SK-N-SH (cell line): ENCODE measurements around the gene CASKIN2.

Source experiments
- CHD2 ChIP-seq: fragments of 150-350 bp; IDR thresholded peaks from 2 replicates; pipeline ENCODE4 v1.6.1; 2018; ENCODE audit warnings: low read length; ENCODE audit not compliant: partially characterized antibody
- EZH2phosphoT487 ChIP-seq: fragments of 200-600 bp; sonication (generic); IDR thresholded peaks from 2 replicates; pipeline ENCODE4 v1.6.1; 2017; ENCODE audit warnings: low read depth, mixed run types, mild to moderate bottlenecking, antibody characterized with exemption, moderate library complexity, borderline replicate concordance
- RAD21 ChIP-seq: IDR thresholded peaks from 2 replicates; pipeline ENCODE4 v1.6.1; 2012; ENCODE audit warnings: mild to moderate bottlenecking, low read length
- SIN3A ChIP-seq: IDR thresholded peaks from 2 replicates; pipeline ENCODE4 v1.6.1; 2012; ENCODE audit warnings: low read depth, mild to moderate bottlenecking, low read length, moderate library complexity, borderline replicate concordance
- YY1 ChIP-seq: IDR thresholded peaks from 2 replicates; pipeline ENCODE4 v1.4.0; 2012; ENCODE audit warnings: low read depth, mild to moderate bottlenecking
- TF ChIP-seq, protein P1 (sequence below): fragments of 200-600 bp; sonication (generic); IDR thresholded peaks from 2 replicates; pipeline ENCODE4 v1.6.1; 2017; ENCODE audit warnings: antibody characterized with exemption, mild to moderate bottlenecking, moderate library complexity

DNA sequence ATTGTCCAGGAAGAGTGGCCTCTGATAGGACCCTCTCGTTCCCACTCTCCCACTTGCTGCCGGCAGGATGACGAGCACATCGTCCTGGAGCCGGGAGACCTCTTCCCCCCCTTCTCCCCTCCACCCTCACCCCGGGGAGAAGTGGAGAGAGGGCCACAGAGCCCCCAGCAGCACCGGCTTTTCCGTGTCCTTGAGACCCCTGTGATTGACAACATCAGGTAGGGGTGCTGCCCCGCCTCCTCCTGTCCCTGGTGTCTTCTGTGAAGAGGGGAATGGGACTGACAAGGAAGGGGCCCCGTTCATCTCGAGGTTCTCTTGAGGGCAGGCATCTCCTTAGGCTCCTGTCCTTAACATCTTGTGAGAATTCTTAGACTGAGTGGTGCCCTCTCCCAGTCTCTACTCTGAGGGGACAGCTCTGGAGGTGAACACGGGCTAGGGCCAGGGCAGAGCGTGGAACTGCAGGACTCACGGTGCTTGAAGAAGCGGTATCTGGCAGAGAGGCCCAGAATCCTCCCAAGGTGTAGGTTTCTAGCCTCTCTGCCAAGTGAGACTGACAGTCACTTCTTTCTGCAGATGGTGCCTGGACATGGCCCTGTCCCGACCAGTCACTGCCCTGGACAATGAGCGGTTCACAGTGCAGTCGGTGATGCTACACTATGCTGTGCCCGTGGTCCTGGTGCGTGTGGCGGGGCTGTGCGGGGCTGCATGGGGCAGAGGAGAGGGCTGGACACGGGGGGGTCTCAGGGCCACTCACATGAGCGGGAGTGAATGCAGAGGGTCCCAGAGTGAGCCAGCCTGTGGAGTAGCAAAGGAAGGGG, 26.4 kb downstream of the CASKIN2 start:
- TF ChIP-seq CHD2 (no peak), SIN3A (no peak), EZH2phosphoT487 (no peak), RAD21 (no peak), YY1 (no peak)
- TF ChIP-seq, protein P1, sequence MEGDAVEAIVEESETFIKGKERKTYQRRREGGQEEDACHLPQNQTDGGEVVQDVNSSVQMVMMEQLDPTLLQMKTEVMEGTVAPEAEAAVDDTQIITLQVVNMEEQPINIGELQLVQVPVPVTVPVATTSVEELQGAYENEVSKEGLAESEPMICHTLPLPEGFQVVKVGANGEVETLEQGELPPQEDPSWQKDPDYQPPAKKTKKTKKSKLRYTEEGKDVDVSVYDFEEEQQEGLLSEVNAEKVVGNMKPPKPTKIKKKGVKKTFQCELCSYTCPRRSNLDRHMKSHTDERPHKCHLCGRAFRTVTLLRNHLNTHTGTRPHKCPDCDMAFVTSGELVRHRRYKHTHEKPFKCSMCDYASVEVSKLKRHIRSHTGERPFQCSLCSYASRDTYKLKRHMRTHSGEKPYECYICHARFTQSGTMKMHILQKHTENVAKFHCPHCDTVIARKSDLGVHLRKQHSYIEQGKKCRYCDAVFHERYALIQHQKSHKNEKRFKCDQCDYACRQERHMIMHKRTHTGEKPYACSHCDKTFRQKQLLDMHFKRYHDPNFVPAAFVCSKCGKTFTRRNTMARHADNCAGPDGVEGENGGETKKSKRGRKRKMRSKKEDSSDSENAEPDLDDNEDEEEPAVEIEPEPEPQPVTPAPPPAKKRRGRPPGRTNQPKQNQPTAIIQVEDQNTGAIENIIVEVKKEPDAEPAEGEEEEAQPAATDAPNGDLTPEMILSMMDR, result no peak
